ENCODE data around the gene PLIN3. TPM values are rescaled to one million over a fixed set of nuclear protein-coding genes. Genes with fewer than 3 reads are reported as not detected.
"Not testable (repeated sequence)": the region's sequence is repeated elsewhere in the genome, so short reads cannot be mapped to it uniquely, and the experiment has no call there.

The PLIN3 gene
- polyA plus RNA-seq, 6 donors from 2014 or later = 35.0 to 57.6 (median 40.4) TPM

DNA sequence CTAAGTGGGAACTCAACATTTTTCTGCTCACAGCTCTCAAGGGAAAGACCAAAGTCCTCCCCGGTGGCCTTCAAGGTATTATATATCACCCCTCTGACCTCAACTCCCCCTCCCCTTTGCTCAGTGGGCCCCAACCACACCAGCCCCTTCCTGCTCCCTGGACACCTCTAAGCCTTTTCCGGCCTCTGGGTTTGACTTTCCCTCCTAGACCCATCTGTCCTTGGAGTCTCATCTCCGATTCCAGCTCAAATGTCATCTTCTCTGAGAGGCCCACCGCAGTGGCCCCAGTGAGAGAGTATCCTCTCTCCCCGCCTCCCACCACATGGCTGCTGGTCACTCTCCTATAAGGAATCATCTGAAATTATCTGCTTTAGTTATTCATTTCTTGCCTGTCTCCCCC is 40.9 kb upstream of the PLIN3 start:
- no peaks in the 10 kb centered on the region for H3K27me3 Mint-ChIP-seq

DNA sequence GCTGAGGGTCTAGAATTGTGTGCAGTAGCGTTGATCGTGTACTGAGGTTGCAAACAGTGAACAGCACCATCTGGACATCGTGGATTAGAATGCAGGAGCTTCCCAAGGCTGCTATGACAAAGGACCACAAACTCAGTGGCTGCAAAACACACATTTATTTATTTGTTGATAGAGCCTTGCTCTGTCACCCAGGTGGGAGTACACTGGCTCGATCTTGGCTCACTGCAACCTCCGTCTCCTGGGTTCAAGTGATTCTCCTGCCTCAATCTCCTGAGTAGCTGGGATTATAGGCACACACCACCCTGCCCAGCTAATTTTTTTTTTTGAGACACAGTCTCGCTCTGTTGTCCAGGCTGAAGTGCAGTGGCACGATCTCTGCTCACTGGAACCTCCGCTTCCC is 39.5 kb upstream of the PLIN3 start:
- DNase-seq (no peak), ATAC-seq (ENCODE audit: low read depth in 2 of 2) (no peak)
- Mint-ChIP-seq H3K27me3 (no peaks in the 10 kb centered on the region), H3K4me3 (peak overlapping the region in 2 of 8 donors; percentile 10 to 67), H3K27ac (no peak overlapping the region), H3K36me3 (no peaks in the 10 kb centered on the region), H3K4me1 (peaks cover 23 to 43% (median 35%) of the 10 kb centered on the region in 3 donors), H3K9me3 (no peaks in the 10 kb centered on the region)

More for the DNA sequence above, 40.9 kb upstream of the PLIN3 start:
- Mint-ChIP-seq H3K27ac (peak overlapping the region in 2 of 6 donors; percentile 52 to 86), H3K36me3 (no peaks in the 10 kb centered on the region), H3K4me1 (peaks cover 30 to 50% (median 40%) of the 10 kb centered on the region in 3 donors), H3K9me3 (no peaks in the 10 kb centered on the region), H3K4me3 (peak overlapping the region; percentile 66 to 82 (median 70))
- no peak for DNase-seq
- ATAC-seq (ENCODE audit: low read depth in 2 of 2) = no peak

DNA sequence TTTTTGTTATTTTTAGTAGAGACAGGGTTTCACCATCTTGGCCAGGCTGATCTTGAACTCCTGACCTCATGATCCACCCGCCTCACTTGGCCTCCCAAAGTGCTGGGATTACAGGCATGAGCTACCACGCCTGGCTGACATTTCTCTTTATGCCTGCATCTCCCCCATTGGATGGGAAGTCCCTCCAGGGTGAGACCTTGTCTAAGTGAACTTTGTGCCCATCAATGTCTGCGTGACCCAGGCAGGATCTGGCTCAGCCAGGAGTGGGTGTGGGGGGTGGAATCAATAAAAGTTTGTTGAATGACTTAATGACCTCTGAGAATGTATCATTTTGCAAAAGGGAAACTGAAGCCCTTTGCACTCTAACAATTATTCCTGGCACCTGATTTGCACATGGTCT is 37.0 kb upstream of the PLIN3 start:
- no peak overlapping the region for H3K27ac Mint-ChIP-seq
- peaks cover 20 to 25% (median 22%) of the 10 kb centered on the region in 3 donors for H3K4me1 Mint-ChIP-seq
- H3K4me3 Mint-ChIP-seq = no peak overlapping the region

DNA sequence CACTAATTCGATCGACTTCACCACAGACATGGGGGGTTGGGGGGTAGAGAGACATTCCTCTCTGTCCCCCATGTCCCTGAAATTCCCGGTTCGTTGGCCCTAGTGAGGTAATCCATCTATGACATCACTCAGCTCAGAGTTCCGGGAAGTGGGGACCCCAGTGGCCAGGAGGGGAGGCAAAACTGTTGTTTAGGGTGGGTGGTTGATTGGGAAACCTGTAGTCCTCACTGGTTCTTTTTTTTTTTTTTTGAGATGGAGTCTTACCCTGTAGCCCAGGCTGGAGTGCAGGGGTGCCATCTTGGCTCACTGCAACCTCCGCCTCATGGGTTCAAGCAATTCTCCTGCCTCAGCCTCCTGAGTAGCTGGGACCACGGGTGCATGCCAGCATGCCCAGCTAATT is 35.3 kb upstream of the PLIN3 start, which contains the start of gene ARRDC5:
TSS of gene ARRDC5 (minus strand) at position 101 of the 400 bp plus-strand sequence. CDS start at position 30, 71 bp downstream.
- peak within 1 kb of the TSS in 1 of 8 donors; percentile 42 for H3K4me3 Mint-ChIP-seq
- DNase-seq = no peak
- no peaks in the 10 kb centered on the region for H3K36me3 Mint-ChIP-seq
- ATAC-seq (ENCODE audit: low read depth in 2 of 2) = no peak
- peaks cover 10 to 16% (median 11%) of the 10 kb centered on the region in 3 donors for H3K4me1 Mint-ChIP-seq
- H3K27me3 Mint-ChIP-seq = no peaks in the 10 kb centered on the region
- H3K27ac Mint-ChIP-seq = peak within 1 kb of the TSS in 4 of 6 donors; percentile 41 to 75 (median 54)
- H3K9me3 Mint-ChIP-seq = no peaks in the 10 kb centered on the region

More for the DNA sequence above, 37.0 kb upstream of the PLIN3 start:
- ATAC-seq (ENCODE audit: low read depth in 2 of 2) (no peak), DNase-seq (no peak)
- Mint-ChIP-seq H3K36me3 (no peaks in the 10 kb centered on the region), H3K27me3 (no peaks in the 10 kb centered on the region), H3K9me3 (no peaks in the 10 kb centered on the region)

DNA sequence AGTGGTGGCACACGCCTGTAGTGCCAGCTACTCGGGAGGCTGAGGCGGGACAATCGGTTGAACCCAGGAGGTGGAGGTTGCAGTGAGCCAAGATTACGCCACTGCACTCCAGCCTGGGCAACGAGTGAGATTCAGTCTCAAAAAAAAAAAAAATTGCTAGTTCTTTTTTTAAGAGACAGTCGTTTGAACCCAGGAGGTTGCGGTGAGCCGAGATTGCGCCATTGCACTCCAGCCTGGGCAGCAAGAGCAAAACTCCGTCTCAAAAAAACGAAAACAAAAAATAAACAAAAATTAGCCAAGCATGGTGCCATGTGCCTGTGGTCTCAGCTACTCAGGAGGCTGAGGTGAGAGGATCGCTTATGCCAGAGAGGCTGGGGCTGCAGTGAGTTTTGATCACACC is 33.4 kb upstream of the PLIN3 start:
- H3K36me3 Mint-ChIP-seq; H3K27ac Mint-ChIP-seq; H3K4me3 Mint-ChIP-seq; H3K9me3 Mint-ChIP-seq; DNase-seq; H3K27me3 Mint-ChIP-seq; ATAC-seq (ENCODE audit: low read depth in 2 of 2): not testable (repeated sequence)
- H3K4me1 Mint-ChIP-seq = peaks cover 9 to 16% (median 14%) of the 10 kb centered on the region in 3 donors

DNA sequence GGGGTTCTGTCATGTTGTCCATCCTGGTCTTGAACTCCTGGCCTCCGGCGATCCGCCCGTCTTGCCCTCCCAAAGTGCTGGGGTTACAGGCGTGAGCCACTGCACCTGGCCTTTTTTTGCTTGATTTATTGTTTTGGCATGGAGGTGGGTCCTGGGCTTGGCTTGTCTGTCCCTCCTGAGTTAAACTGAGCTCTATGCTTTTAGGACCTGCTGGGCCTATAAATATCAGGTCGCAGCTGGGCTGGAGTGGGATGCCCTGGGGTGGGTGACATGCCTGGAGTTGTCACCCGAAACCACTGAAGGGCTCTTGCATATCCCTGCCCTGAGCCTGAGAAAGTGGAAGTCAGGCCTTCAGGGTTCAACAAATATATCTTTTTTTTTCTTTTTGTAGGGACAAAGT is 29.7 kb upstream of the PLIN3 start:
- Mint-ChIP-seq H3K27me3 (no peaks in the 10 kb centered on the region), H3K27ac (peak overlapping the region in 1 of 6 donors; percentile 90), H3K36me3 (no peaks in the 10 kb centered on the region), H3K4me1 (peaks cover 13 to 25% (median 24%) of the 10 kb centered on the region in 3 donors), H3K9me3 (no peaks in the 10 kb centered on the region), H3K4me3 (no peak overlapping the region)
- no peak for DNase-seq
- ATAC-seq (ENCODE audit: low read depth in 2 of 2) = no peak

DNA sequence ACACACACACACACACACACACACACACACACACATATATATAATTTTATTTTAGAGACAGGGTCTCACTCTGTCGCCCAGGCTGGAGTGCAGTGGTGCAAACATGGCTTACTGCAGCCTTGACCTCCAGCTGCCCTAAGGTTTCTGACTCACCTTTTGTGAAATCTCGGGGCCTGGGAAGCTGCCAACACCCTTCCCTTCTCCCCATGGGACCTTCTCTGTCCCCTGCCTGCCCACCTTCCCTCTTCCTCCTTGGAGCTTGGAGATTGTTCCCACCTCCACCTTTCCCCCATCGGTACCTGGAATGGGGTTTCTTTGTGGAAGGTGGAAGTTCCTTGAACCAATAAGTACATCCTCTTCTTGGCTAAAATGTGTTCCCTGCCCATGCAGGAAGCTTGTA is 28.9 kb upstream of the PLIN3 start:
- Mint-ChIP-seq H3K4me3 (no peak overlapping the region), H3K27me3 (no peaks in the 10 kb centered on the region), H3K36me3 (no peaks in the 10 kb centered on the region), H3K9me3 (no peaks in the 10 kb centered on the region), H3K27ac (peak overlapping the region in 2 of 6 donors; percentile 73 to 90), H3K4me1 (peaks cover 9 to 23% (median 21%) of the 10 kb centered on the region in 3 donors)
- no peak for DNase-seq
- no peak for ATAC-seq (ENCODE audit: low read depth in 2 of 2)

DNA sequence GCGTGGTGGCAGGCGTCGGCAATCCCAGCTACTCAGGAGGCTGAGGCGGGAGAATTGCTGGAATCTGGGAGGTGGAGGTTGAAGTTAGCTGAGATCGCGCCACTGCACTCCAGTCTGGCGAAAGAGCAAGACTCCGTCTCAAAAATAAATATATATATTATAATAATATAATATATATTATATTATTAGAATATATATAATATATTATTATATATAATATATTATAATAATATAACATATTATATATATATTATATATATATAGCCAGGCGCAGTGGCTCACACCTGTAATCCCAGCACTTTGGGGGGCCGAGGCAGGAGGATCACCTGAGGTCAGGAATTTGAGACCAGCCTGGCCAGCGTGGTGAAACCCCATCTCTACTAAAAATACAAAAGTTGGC is 25.5 kb upstream of the PLIN3 start:
- H3K36me3 Mint-ChIP-seq; H3K27me3 Mint-ChIP-seq; H3K4me3 Mint-ChIP-seq; H3K27ac Mint-ChIP-seq; DNase-seq; H3K9me3 Mint-ChIP-seq; ATAC-seq (ENCODE audit: low read depth in 2 of 2): not testable (repeated sequence)
- H3K4me1 Mint-ChIP-seq = peaks cover 9 to 23% (median 21%) of the 10 kb centered on the region in 3 donors

DNA sequence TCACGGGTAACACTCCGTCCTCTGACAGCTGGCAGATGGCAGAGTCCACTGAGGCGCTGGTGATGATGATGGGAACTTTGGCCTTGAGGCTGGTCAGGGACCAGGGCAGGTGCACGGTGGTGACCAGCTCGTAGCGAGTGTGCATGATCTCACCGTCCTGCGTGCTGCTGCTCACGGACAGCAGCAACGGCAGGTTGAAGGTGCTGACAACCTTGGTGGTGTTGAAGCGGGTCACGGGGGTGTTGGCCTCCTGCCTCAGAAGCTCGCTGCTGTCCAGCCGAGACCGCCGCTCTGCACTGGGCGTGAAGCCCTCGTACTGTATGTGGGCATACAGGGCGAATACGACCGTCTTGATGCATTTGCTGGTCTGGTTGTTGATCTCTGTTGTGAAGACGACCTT is 23.6 kb upstream of the PLIN3 start:
- no peaks in the 10 kb centered on the region for H3K36me3 Mint-ChIP-seq
- H3K27ac Mint-ChIP-seq = no peak overlapping the region
- ATAC-seq (ENCODE audit: low read depth in 2 of 2) (no peak), DNase-seq (no peak)
- H3K9me3 Mint-ChIP-seq = no peaks in the 10 kb centered on the region
- no peaks in the 10 kb centered on the region for H3K27me3 Mint-ChIP-seq
- H3K4me3 Mint-ChIP-seq = no peak overlapping the region
- peaks cover 9 to 22% (median 16%) of the 10 kb centered on the region in 3 donors for H3K4me1 Mint-ChIP-seq

DNA sequence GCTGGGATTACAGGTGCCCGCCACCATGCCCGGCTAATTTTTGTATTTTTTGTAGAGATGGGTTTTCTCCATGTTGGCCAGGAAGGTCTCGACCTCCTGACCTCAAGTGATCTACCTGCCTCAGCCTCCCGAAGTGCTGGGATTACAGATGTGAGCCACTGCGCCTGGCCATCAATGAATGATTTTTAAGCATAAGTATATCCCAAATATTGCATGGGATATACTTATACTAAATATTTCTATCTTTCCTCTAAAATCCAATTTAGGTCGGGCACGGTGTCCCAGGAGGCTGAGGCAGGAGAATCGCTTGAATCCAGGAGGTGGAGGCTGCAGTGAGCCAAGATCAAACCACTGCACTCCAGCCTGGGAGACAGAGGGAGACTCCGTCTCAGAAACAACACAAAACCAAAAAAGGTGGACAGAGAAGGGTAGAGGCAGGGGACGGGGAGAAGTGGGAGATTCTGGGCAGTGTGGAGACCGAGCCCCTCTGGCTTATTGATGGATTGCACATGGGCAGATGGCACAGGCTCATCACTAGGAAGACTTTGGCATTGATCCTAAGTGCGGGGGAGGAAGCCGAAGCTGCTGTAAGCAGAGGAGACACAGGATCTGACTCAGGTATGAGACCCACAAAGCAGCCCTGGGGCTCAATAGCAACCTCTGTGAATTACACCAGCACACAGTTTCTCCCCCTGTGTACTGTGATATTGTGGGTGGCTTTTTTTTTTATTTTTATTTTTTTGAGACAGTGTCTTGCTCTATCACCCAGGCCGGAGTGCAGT is 21.8 kb upstream of the PLIN3 start:
- DNase-seq (no peak), ATAC-seq (ENCODE audit: low read depth in 2 of 2) (no peak)
- H3K27ac Mint-ChIP-seq = no peak overlapping the region
- H3K27me3 Mint-ChIP-seq = no peaks in the 10 kb centered on the region
- no peaks in the 10 kb centered on the region for H3K9me3 Mint-ChIP-seq
- H3K4me3 Mint-ChIP-seq = no peak overlapping the region
- peaks cover 0 to 5% (median under 1%) of the 10 kb centered on the region in 3 donors for H3K4me1 Mint-ChIP-seq
- no peaks in the 10 kb centered on the region for H3K36me3 Mint-ChIP-seq

DNA sequence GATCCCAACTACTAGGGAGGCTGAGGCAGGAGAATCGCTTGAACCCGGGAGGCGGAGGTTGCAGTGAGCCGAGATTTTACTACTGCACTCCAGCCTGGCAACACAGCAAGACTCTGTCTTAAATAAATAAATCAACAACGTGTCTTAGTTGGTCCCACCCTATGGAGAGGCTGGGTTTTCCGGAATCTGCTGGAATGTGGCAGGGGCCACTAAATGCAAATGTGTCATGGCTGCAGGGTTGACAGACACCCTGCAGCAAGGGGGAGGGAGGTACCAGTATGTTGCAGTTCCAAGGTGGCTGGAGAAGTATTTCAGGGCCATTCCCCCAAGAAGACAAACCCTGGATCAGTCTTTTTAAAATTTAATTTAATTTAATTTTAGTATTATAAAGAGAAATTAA is 20.3 kb upstream of the PLIN3 start:
- not testable (repeated sequence) for H3K36me3 Mint-ChIP-seq; H3K27me3 Mint-ChIP-seq; H3K4me1 Mint-ChIP-seq; ATAC-seq (ENCODE audit: low read depth in 2 of 2); H3K27ac Mint-ChIP-seq; DNase-seq; H3K4me3 Mint-ChIP-seq; H3K9me3 Mint-ChIP-seq

DNA sequence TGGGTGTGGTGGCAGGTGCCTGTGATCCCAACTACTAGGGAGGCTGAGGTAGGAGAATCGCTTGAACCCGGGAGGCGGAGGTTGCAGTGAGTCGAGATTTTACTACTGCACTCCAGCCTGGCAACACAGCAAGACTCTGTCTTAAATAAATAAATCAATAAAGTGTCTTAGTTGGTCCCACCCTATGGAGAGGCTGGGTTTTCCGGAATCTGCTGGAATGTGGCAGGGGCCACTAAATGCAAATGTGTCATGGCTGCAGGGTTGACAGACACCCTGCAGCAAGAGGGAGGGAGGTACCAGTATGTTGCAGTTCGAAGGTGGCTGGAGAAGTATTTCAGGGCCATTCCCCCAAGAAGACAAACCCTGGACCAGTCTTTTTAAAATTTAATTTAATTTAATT is 17.5 kb upstream of the PLIN3 start:
- H3K27ac Mint-ChIP-seq; DNase-seq; H3K27me3 Mint-ChIP-seq; ATAC-seq (ENCODE audit: low read depth in 2 of 2); H3K4me3 Mint-ChIP-seq; H3K4me1 Mint-ChIP-seq; H3K9me3 Mint-ChIP-seq; H3K36me3 Mint-ChIP-seq: not testable (repeated sequence)

DNA sequence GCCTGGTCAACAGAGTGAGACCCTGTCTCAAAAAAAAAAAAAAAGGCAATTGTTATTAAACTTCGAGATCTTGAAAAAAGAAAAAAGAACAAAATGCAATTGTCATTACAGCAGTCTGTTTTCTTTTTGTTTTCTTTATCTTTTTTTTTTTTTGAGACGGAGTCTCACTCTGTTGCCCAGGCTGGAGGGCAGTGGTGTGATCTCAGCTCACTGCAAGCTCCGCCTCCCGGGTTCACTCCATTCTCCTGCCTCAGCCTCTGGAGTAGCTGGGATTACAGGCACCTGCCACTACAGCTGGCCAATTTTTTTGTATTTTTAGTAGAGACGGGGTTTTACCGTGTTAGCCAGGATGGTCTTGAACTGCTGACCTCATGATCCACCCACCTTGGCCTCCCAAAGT is 15.4 kb upstream of the PLIN3 start:
- H3K4me1 Mint-ChIP-seq = peaks cover 7 to 14% (median 11%) of the 10 kb centered on the region in 3 donors
- H3K36me3 Mint-ChIP-seq; H3K4me3 Mint-ChIP-seq; H3K27ac Mint-ChIP-seq; H3K27me3 Mint-ChIP-seq; ATAC-seq (ENCODE audit: low read depth in 2 of 2); H3K9me3 Mint-ChIP-seq; DNase-seq: not testable (repeated sequence)

DNA sequence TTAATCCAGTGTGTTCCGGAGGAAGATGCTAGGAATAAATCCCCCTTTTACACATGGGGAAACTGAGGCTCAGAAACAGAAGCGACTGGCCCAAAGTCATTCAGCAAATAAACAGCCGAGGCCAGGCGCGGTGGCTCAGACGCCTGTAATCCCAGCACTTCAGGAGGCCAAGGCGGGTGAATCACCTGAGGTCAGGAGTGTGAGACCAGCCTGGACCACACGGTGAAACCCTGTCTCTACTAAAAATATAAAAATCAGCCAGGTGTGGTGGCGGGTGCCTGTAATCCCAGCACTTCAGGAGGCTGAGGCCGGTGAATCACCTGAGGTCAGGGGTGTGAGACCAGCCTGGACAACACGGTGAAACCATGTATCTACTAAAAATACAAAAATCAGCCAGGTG is 11.6 kb upstream of the PLIN3 start:
- DNase-seq = no peak
- Mint-ChIP-seq H3K4me3 (peak overlapping the region in 2 of 8 donors; percentile 9 to 40), H3K4me1 (peaks cover 10 to 18% (median 17%) of the 10 kb centered on the region in 3 donors), H3K27ac (no peak overlapping the region), H3K9me3 (no peaks in the 10 kb centered on the region), H3K36me3 (no peaks in the 10 kb centered on the region), H3K27me3 (no peaks in the 10 kb centered on the region)
- no peak for ATAC-seq (ENCODE audit: low read depth in 2 of 2)

All from naive B cell (primary cell).